GM23248 (cell line): ENCODE data around the gene CFAP74.

Experiments
- EZH2 ChIP-seq: fragments of 200-600 bp; sonication (generic); IDR thresholded peaks from 2 replicates; pipeline ENCODE4 v1.6.1; 2018; ENCODE audit warnings: antibody characterized with exemption, mild to moderate bottlenecking; ENCODE audit not compliant: insufficient read depth, poor library complexity, severe bottlenecking
- EZH2phosphoT487 ChIP-seq: fragments of 200-600 bp; sonication (generic); IDR thresholded peaks from 2 replicates; pipeline ENCODE4 v1.6.1; 2018; ENCODE audit warnings: antibody characterized with exemption, moderate library complexity, mild to moderate bottlenecking, low read depth; ENCODE audit not compliant: insufficient read depth

DNA sequence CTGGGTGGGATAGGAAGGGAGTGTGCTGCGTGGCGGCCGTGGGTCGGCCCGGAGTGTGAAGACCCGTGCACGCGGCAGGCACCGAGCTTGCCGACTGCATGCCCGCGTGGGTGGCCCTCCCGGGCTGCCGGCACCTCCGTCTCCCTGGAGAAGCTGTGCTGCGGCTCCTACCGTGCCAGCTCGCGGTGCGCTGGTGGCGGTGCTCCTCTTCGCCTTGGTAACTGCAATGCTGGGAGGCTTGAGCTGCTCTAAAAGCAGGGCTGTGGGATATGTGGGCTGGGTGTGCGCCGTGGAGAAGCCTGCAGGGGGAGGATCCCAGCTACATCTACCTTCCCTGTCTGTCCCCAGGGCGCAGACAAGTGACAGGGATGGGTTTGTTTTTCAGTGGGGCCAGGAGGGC, 18.0 kb upstream of the CFAP74 start:
- TF ChIP-seq EZH2 (no peak), EZH2phosphoT487 (no peak)
